ENCODE data around the gene MBOAT1.

GRCh38 chr6:20188630-20189075 is 23.6 kb downstream of the MBOAT1 start:
- TF ChIP-seq POLR2AphosphoS5 (IDR thresholded peaks at IDR 0.05) (no peak), CTCF (IDR thresholded peaks at IDR 0.05) (no peak)

Measured in suprapubic skin (tissue), 3 donors.